GM12878 (cell line): ENCODE results near the gene MYO6. TPM values are rescaled to one million over a fixed set of nuclear protein-coding genes. Genes with fewer than 3 reads are reported as not detected.
"Not testable (repeated sequence)": the region's sequence is repeated elsewhere in the genome, so short reads cannot be mapped to it uniquely, and the experiment has no call there.

ENCODE experiments used
- ATAC-seq: fragments of 200-7000 bp; cut with Tn5 transposase; 3 replicates; pipeline ENCODE4 v1.9.1; 2020; ENCODE audit warnings: mild to moderate bottlenecking, moderate library complexity
- BruUV-seq: library from RNA; stranded (reverse); fragments of 400-500 nt; replicated peaks from 2 replicates; lab custom pipeline; 2021; lab: Mats Ljungman, UMichigan
- CTCF ChIA-PET: fragments of 300-600 bp; sonication (Branson Sonifier 250); formaldehyde crosslinking; extraction: SDS; loops from one replicate; lab custom pipeline; 2021; ENCODE audit warnings: inconsistent platforms; lab: Yijun Ruan, JAX
- POLR2A ChIA-PET: fragments of 350-600 bp; formaldehyde crosslinking; extraction: SDS; loops from one replicate; lab custom pipeline; 2021; ENCODE audit warnings: inconsistent platforms; lab: Charles Lee
- RAD21 ChIA-PET: fragments of 300-600 bp; sonication (Branson Sonifier 250); formaldehyde crosslinking; loops from one replicate; lab custom pipeline; 2023; ENCODE audit warnings: antibody characterized with exemption; ENCODE audit not compliant: unreplicated experiment; lab: Charles Lee
- SMC1A ChIA-PET: fragments of 300-600 bp; sonication (Branson Sonifier 250); formaldehyde crosslinking; loops from one replicate; lab custom pipeline; 2023; ENCODE audit not compliant: unreplicated experiment, uncharacterized antibody; lab: Charles Lee
- DNase-seq: peaks from one replicate; pipeline ENCODE4 v3.0.0-alpha.2; 2011; ENCODE audit warnings: low read depth, low spot score
- FAIRE-seq: peaks from 3 replicates; lab custom pipeline; 2011; peaks lifted over from hg19 to GRCh38; lab: Jason Lieb, UNC
- H2AFZ ChIP-seq: 2 replicates; pipeline ENCODE4 v1.6.0; 2011; ENCODE audit warnings: low read depth, low read length, control low read depth; ENCODE audit not compliant: control insufficient read depth
- H3K27ac ChIP-seq: 2 replicates; pipeline ENCODE4 v1.5.1; 2011; ENCODE audit warnings: control low read depth; ENCODE audit not compliant: control insufficient read depth, insufficient read depth
- H3K27me3 ChIP-seq, 2 experiments: replicated peaks in 1 of 2; 2 replicates each; pipeline versions ENCODE4 v1.6.0 to v1.6.1; 2011; ENCODE audit warnings: low read length in 1 of 2; ENCODE audit not compliant: control insufficient read depth in 2 of 2, insufficient read depth in 2 of 2
- H3K36me3 ChIP-seq, 2 experiments: 2 replicates each; pipeline ENCODE4 v1.5.1; 2011; ENCODE audit warnings: low read length in 1 of 2; ENCODE audit not compliant: control insufficient read depth in 2 of 2, insufficient read depth in 2 of 2
- H3K4me1 ChIP-seq: 2 replicates; pipeline ENCODE4 v1.6.1; 2011; ENCODE audit warnings: mild to moderate bottlenecking, low read length, moderate library complexity, mixed read lengths; ENCODE audit not compliant: control insufficient read depth, insufficient read depth
- H3K4me2 ChIP-seq: 2 replicates; pipeline ENCODE4 v1.6.0; 2011; ENCODE audit warnings: control low read depth; ENCODE audit not compliant: control insufficient read depth, insufficient read depth
- H3K4me3 ChIP-seq: fragments of 200-600 bp; sonication (generic); 2 replicates; pipeline ENCODE4 v1.5.1; 2016
- H3K79me2 ChIP-seq: 2 replicates; pipeline ENCODE4 v1.6.0; 2011; ENCODE audit warnings: low read length; ENCODE audit not compliant: control insufficient read depth, insufficient read depth
- H3K9ac ChIP-seq: 2 replicates; pipeline ENCODE4 v1.8.0; 2011; ENCODE audit warnings: low read length, control low read depth, mixed read lengths; ENCODE audit not compliant: control insufficient read depth, insufficient read depth
- H3K9me3 ChIP-seq: replicated peaks from 3 replicates; pipeline ENCODE4 v1.5.1; 2011; ENCODE audit warnings: mild to moderate bottlenecking, low read length; ENCODE audit not compliant: control insufficient read depth, insufficient read depth
- H4K20me1 ChIP-seq: 2 replicates; pipeline ENCODE4 v1.6.0; 2011; ENCODE audit not compliant: control insufficient read depth, insufficient read depth
- FOXK2 ChIP-seq: fragments of 450-650 bp; IDR thresholded peaks from 2 replicates; pipeline ENCODE4 v1.6.1; 2017; ENCODE audit warnings: mild to moderate bottlenecking, moderate library complexity
- MEF2B ChIP-seq: fragments of 450-650 bp; IDR thresholded peaks from 2 replicates; pipeline ENCODE4 v1.6.1; 2018; ENCODE audit warnings: mild to moderate bottlenecking, moderate library complexity; ENCODE audit not compliant: partially characterized antibody, poor library complexity, severe bottlenecking
- NFXL1 ChIP-seq: fragments of 450-650 bp; IDR thresholded peaks from 2 replicates; pipeline ENCODE4 v1.6.1; 2017; ENCODE audit warnings: antibody characterized with exemption, mild to moderate bottlenecking, borderline replicate concordance
- RFX5 ChIP-seq: IDR thresholded peaks from 2 replicates; pipeline ENCODE4 v1.6.1; 2011; ENCODE audit warnings: low read depth, low read length, improper control_type of control experiment
- SIX5 ChIP-seq: IDR thresholded peaks from 2 replicates; pipeline ENCODE4 v1.6.1; 2011; ENCODE audit warnings: mild to moderate bottlenecking, low read depth, low read length, moderate library complexity; ENCODE audit not compliant: severe bottlenecking
- TCF3 ChIP-seq: IDR thresholded peaks from 2 replicates; pipeline ENCODE4 v1.6.1; 2012; ENCODE audit warnings: low read depth, mild to moderate bottlenecking, low read length, borderline replicate concordance; ENCODE audit not compliant: insufficient read depth
- WGBS: methylation state at CpG from one replicate; pipeline ENCODE4 v1.1.6; 2016; ENCODE audit warnings: low lambda C conversion rate; ENCODE audit not compliant: insufficient replicate concordance, insufficient coverage; ENCODE audit errors: missing lambda C conversion rate; 5-methylcytosine and 5-hydroxymethylcytosine counted together
- in situ Hi-C: fragments of 300-500 bp; cut with MboI; formaldehyde crosslinking; loops from 9 replicates; pipeline ENCODE4 v1.14.3; 2018; ENCODE audit warnings: mixed read lengths
- intact Hi-C: fragments of 100-400 bp; cut with micrococcal nuclease; formaldehyde crosslinking; loops from one replicate; pipeline ENCODE4 v1.14.2; 2022; ENCODE audit not compliant: unreplicated experiment
- polyA plus RNA-seq, 11 experiments: library from polyadenylated mRNA; depleted of rRNA in 4 of 11; unstranded in 6 of 11; stranded (reverse) in 5 of 11; fragments of >200 nt; fragmentation: Nextera tagmentation in 4 of 11; fragmentation: Illumina TruSeq in 1 of 11; extraction: Ambion mirVana in 4 of 11; extraction: Trizol in 1 of 11; gene quantifications; 1 replicate in 1 of 11; 2 replicates in 10 of 11; pipeline versions ENCODE4 v1.2.1 to v1.2.3, GENCODE V29; 2011 to 2016; ENCODE audit warnings: inconsistent platforms in 2 of 11, missing spikeins in 2 of 11, low read depth in 1 of 11
- total RNA-seq, 4 experiments: library from RNA; depleted of rRNA in 3 of 4; stranded (reverse); fragments of >200 nt in 3 of 4; fragmentation: Illumina TruSeq in 1 of 4; extraction: Trizol in 1 of 4; gene quantifications; 2 replicates each; pipeline versions ENCODE4 v1.2.1 to v1.2.3, GENCODE V29; 2013 to 2021

Gene MYO6
- total and polyA plus RNA-seq, 10 of the 15 experiments (the other 5 are each of a cell fraction or from before 2014, with no cell fraction given) = 7.9 to 30.4 (median 16.8) TPM

DNA sequence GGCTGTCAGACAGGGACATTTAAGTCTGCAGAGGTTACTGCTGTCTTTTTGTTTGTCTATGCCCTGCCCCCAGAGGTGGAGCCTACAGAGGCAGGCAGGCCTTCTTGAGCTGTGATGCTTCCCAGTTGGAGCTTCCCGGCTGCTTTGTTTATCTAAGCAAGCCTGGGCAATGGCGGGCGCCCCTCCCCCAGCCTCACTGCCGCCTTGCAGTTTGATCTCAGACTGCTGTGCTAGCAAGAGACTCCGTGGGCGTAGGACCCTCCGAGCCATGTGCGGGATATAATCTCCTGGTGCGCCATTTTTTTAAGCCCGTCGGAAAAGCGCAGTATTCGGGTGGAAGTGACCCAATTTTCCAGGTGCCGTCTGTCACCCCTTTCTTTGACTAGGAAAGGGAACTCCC, 156.1 kb downstream of the MYO6 start:
- in situ Hi-C loops, intact Hi-C loops, H3K4me3 ChIP-seq, RAD21 ChIA-PET, BruUV-seq, H2AFZ ChIP-seq, H3K4me1 ChIP-seq, ATAC-seq, H4K20me1 ChIP-seq, H3K79me2 ChIP-seq, FAIRE-seq, DNase-seq, POLR2A ChIA-PET, H3K9me3 ChIP-seq, H3K27me3 ChIP-seq, H3K4me2 ChIP-seq, H3K36me3 ChIP-seq, H3K27ac ChIP-seq, H3K9ac ChIP-seq: not testable (repeated sequence)
- ChIA-PET CTCF (interaction anchor here (10.2 kb wide), 1 partner anchor 11 kb away, joined by 105 read pairs; no protein-coding TSS in a partner anchor), SMC1A (interaction anchor here (1.1 to 1.5 kb wide), 2 partner anchors 24 to 29 kb away, joined by 3 read pairs; no protein-coding TSS in a partner anchor)
- 92% methylated on average over 14 of the region's 14 CpGs for WGBS

DNA sequence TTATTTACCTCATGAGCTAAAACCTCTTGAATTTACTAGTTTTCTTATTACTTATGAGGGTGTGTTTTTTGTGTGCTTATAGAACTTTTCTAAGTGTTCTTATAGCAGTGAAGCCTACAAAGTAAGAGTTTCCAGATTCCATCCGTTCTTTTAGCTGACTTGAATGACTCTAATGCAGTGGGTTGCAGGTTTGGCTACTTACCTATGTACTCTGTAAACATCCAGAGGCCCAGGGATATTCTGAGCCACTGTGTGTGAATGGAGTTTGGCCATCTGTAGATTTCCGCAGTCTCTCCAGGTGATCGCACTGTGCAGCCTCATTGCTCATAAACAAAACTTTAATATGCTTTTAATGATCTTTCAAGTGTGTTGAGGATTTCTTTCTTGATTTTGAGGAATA, 157.8 kb downstream of the MYO6 start:
- FAIRE-seq = no peak
- H3K9ac ChIP-seq = no peak overlapping the region
- no peaks in the 10 kb centered on the region for H3K27me3 ChIP-seq
- no peaks in the 10 kb centered on the region for H3K79me2 ChIP-seq
- ChIA-PET CTCF (interaction anchor here (0.6 to 10.2 kb wide), 3 partner anchors 13 to 338 kb away, joined by 3 to 105 read pairs (median 3); no protein-coding TSS in a partner anchor), POLR2A (no interaction called here), RAD21 (interaction anchor here (1.6 kb wide), 1 partner anchor 14 kb away, joined by 5 read pairs; no protein-coding TSS in a partner anchor), SMC1A (interaction anchor here (0.9 to 1.4 kb wide), 3 partner anchors 8 to 13 kb away, joined by 3 to 6 read pairs (median 5); no protein-coding TSS in a partner anchor)
- no peak for DNase-seq
- no peak overlapping the region for H3K27ac ChIP-seq
- no peaks in the 10 kb centered on the region for H3K9me3 ChIP-seq
- H2AFZ ChIP-seq = no peak overlapping the region
- no peaks in the 10 kb centered on the region for H4K20me1 ChIP-seq
- H3K4me3 ChIP-seq = no peak overlapping the region
- H3K4me1 ChIP-seq = no peaks in the 10 kb centered on the region
- intact Hi-C loops = no loop called here
- BruUV-seq = no TSS peak
- no peak for ATAC-seq
- TF ChIP-seq MEF2B (no peak), TCF3 (no peak), FOXK2 (no peak), SIX5 (no peak), RFX5 (no peak), NFXL1 (no peak)
- 65% methylated on average over 3 of the region's 3 CpGs for WGBS
- H3K4me2 ChIP-seq = no peak overlapping the region
- in situ Hi-C loops = no loop called here
- H3K36me3 ChIP-seq = no peaks in the 10 kb centered on the region
